ENCODE measurements around the gene ALDH4A1. TPM values are rescaled to one million over a fixed set of nuclear protein-coding genes. Genes with fewer than 3 reads are reported as not detected.

ALDH4A1 gene
- total RNA-seq, 1 experiment from 2014 or later, result 26.1 TPM

- Histone ChIP-seq H3K23me2 (ENCODE audit: insufficient read length, low read depth, low read length, poor library complexity, severe bottlenecking) (no peaks in the 10 kb centered on the region), H2BK20ac (ENCODE audit: low read depth, low read length, poor library complexity, severe bottlenecking) (no peak overlapping the region), H3K56ac (ENCODE audit: insufficient read length, low read depth, low read length) (no peak overlapping the region), H2BK12ac (ENCODE audit: insufficient read length, low read depth, low read length) (no peak overlapping the region), H3K4ac (ENCODE audit: low read depth, low read length) (no peak overlapping the region), H3K14ac (ENCODE audit: insufficient read depth, low read length) (no peak overlapping the region), H4K20me1 (ENCODE audit: control insufficient read depth, insufficient read depth, insufficient read length) (no peaks in the 10 kb centered on the region), H3K9me3 (ENCODE audit: control insufficient read depth, low read depth, low read length) (no peaks in the 10 kb centered on the region), H3K23ac (ENCODE audit: insufficient read length, low read depth, low read length) (no peak overlapping the region), H3K27me3 (ENCODE audit: insufficient read depth, low read length) (no peaks in the 10 kb centered on the region), H3K9ac (ENCODE audit: extremely low read depth, insufficient read length, low read length) (no peak overlapping the region), H4K8ac (replicated peaks; ENCODE audit: insufficient read length, low read depth, low read length) (no peak overlapping the region), H3K4me1 (ENCODE audit: insufficient read depth, low read length) (no peaks in the 10 kb centered on the region), H2AK5ac (ENCODE audit: insufficient read length, low read length) (no peak overlapping the region), H3K79me1 (ENCODE audit: insufficient read depth, low read depth, low read length, poor library complexity, severe bottlenecking) (no peaks in the 10 kb centered on the region), H3K79me2 (ENCODE audit: insufficient read depth, low read length) (no peaks in the 10 kb centered on the region), H3K18ac (ENCODE audit: insufficient read length, low read depth, low read length) (no peak overlapping the region), H3K27ac (ENCODE audit: insufficient read length, low read depth, low read length) (no peak overlapping the region), H3K4me2 (ENCODE audit: insufficient read depth, insufficient read length, low read length) (no peak overlapping the region), H4K5ac (ENCODE audit: insufficient read length, low read depth, low read length) (no peak overlapping the region), H2BK5ac (ENCODE audit: insufficient read length, low read length) (no peak overlapping the region), H3T11ph (ENCODE audit: low read length) (no peak overlapping the region), H2AFZ (ENCODE audit: low read length) (no peak overlapping the region), H2BK15ac (ENCODE audit: low read depth, low read length) (no peak overlapping the region), H4K91ac (ENCODE audit: insufficient read length, low read depth, low read length) (no peak overlapping the region), H2BK120ac (ENCODE audit: low read depth, low read length, poor library complexity, severe bottlenecking) (no peak overlapping the region)
- Mint-ChIP-seq H3K9me3 (no peaks in the 10 kb centered on the region; a peak in 1 of 5 replicates), H3K4me1 (peaks cover 7 to 16% of the 10 kb centered on the region in 2 experiments), H3K27me3 (ENCODE audit: low read depth) (no peaks in the 10 kb centered on the region), H3K27ac (peak overlapping the region in 1 of 3 experiments; percentile 77; a peak in 1 of 7 replicates), H3K4me3 (no peak overlapping the region), H3K36me3 (ENCODE audit: insufficient read depth in 1 of 3, low read depth in 3 of 3) (no peaks in the 10 kb centered on the region)
- WGBS (ENCODE audit: extremely low coverage, insufficient read length, low lambda C conversion rate), result no CpG with 5 or more reads among the region's 30 CpGs
- no peak for DNase-seq
- TF ChIP-seq CTCF (conservative IDR thresholded peaks at IDR 0.05), result no peak
Observed at GRCh38 chr1:18917071-18917799, 14.9 kb upstream of the ALDH4A1 start.
